Esophagus muscularis mucosa (tissue), 4 donors: ENCODE results near the gene GP1BA.

Experiments used
- CTCF ChIP-seq, 3 experiments: fragments of 200-600 bp in 2 of 3; fragments of 450-650 bp in 1 of 3; sonication (generic) in 2 of 3; IDR thresholded peaks; one replicate each; pipeline ENCODE4 v1.5.1; 2017 to 2019; ENCODE audit warnings: antibody characterized with exemption in 3 of 3, mild to moderate bottlenecking in 2 of 3, moderate library complexity in 1 of 3
- EP300 ChIP-seq: sonication (generic); formaldehyde crosslinking; IDR thresholded peaks from one replicate; pipeline ENCODE4 v1.6.1; 2017; ENCODE audit warnings: antibody characterized with exemption
- POLR2A ChIP-seq: fragments of 450-650 bp; IDR thresholded peaks from one replicate; pipeline ENCODE4 v1.6.1; 2017; ENCODE audit warnings: antibody characterized with exemption, moderate library complexity, mild to moderate bottlenecking, low read depth
- POLR2AphosphoS5 ChIP-seq, 2 donors: sonication (generic); formaldehyde crosslinking; IDR thresholded peaks; one replicate each; pipeline ENCODE4 v1.6.1; 2017; ENCODE audit warnings: antibody characterized with exemption in 2 of 2

DNA sequence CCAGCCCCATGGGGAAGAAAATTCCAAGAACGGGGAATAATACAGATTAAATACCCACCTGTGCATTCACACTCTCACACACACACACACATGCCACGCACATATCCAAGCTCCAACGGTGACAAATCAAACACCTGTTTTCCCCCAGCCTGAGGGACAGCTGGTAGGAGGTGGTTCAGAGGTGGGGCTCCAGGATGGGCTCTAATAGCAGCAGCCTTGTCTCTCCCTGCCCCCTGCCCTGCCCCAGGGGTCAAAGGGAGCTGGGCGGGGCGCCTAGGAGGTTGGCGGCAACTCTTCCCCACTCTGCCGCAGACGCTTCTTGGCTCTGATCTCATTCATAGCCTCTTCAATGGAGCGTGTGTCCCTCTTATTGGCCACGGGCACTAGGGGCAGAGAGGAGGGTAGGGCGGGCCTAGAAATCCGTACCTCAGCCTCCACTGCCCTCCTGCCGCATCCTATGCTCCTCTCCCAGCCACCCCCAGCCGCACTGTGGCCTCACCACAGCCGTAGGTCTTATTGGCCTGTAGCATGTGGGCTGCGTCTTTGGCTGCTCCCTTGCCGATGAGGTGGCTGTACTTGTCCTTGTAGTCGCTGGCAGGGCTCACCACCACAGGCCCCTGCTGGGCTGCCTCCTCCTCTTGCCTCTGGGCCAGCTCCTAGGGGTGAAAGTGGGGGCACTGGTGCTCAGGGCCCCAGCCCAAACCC lies 27.3 kb downstream of the GP1BA start:
- no peak for TF ChIP-seq POLR2A
- TF ChIP-seq POLR2AphosphoS5 (IDR thresholded peaks at IDR 0.05) = no peak
- no peak for TF ChIP-seq CTCF (IDR thresholded peaks at IDR 0.05)
- TF ChIP-seq EP300 = no peak
